ENCODE measurements around the gene ZSCAN1. TPM values are rescaled to one million over a fixed set of nuclear protein-coding genes. Genes with fewer than 3 reads are reported as not detected.

ZSCAN1 gene
- polyA plus RNA-seq, 1 of the 3 experiments (the other 2 are of a cell fraction), result not detected

DNA sequence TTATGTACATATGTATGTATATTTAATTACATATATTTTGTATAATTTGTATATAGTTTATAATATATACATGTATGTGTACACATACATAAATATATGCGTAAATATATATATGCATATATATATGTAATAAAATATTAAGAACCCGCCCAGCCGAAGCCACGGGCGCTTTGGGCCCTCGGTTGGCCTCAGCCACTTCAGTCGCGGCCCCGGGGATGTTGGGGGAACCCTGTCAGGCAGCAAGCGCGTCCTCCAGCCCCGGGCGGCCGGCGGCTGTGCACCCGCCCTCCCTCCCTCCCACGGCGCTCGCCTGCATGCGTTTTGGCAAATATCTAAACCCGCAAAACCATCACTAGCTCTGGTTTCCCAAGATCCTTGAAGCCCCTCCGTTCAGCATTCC, 23.3 kb upstream of the ZSCAN1 start:
- peaks cover 3% of the 10 kb centered on the region; the same call in 1 of the 2 replicates for H3K9me3 ChIP-seq
- TF ChIP-seq JUND (IDR thresholded peaks at IDR 0.05), result no peak
- no peak for TF ChIP-seq MXI1 (IDR thresholded peaks at IDR 0.05; ENCODE audit: low read depth, low read length)
- TF ChIP-seq MEF2A (IDR thresholded peaks at IDR 0.05; ENCODE audit: borderline replicate concordance, low read depth), result no peak
- TF ChIP-seq, protein P1, sequence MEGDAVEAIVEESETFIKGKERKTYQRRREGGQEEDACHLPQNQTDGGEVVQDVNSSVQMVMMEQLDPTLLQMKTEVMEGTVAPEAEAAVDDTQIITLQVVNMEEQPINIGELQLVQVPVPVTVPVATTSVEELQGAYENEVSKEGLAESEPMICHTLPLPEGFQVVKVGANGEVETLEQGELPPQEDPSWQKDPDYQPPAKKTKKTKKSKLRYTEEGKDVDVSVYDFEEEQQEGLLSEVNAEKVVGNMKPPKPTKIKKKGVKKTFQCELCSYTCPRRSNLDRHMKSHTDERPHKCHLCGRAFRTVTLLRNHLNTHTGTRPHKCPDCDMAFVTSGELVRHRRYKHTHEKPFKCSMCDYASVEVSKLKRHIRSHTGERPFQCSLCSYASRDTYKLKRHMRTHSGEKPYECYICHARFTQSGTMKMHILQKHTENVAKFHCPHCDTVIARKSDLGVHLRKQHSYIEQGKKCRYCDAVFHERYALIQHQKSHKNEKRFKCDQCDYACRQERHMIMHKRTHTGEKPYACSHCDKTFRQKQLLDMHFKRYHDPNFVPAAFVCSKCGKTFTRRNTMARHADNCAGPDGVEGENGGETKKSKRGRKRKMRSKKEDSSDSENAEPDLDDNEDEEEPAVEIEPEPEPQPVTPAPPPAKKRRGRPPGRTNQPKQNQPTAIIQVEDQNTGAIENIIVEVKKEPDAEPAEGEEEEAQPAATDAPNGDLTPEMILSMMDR (IDR thresholded peaks at IDR 0.05), result no peak
- TF ChIP-seq CHD2 (IDR thresholded peaks at IDR 0.05; ENCODE audit: low read length, partially characterized antibody), result no peak
- no peak for TF ChIP-seq RFX5 (IDR thresholded peaks at IDR 0.05; ENCODE audit: low read length)
- no peak for TF ChIP-seq NRF1 (IDR thresholded peaks at IDR 0.05; ENCODE audit: low read depth, low read length)
- no peak for TF ChIP-seq GABPA (IDR thresholded peaks at IDR 0.05; ENCODE audit: low read depth)
- TF ChIP-seq, protein P2, sequence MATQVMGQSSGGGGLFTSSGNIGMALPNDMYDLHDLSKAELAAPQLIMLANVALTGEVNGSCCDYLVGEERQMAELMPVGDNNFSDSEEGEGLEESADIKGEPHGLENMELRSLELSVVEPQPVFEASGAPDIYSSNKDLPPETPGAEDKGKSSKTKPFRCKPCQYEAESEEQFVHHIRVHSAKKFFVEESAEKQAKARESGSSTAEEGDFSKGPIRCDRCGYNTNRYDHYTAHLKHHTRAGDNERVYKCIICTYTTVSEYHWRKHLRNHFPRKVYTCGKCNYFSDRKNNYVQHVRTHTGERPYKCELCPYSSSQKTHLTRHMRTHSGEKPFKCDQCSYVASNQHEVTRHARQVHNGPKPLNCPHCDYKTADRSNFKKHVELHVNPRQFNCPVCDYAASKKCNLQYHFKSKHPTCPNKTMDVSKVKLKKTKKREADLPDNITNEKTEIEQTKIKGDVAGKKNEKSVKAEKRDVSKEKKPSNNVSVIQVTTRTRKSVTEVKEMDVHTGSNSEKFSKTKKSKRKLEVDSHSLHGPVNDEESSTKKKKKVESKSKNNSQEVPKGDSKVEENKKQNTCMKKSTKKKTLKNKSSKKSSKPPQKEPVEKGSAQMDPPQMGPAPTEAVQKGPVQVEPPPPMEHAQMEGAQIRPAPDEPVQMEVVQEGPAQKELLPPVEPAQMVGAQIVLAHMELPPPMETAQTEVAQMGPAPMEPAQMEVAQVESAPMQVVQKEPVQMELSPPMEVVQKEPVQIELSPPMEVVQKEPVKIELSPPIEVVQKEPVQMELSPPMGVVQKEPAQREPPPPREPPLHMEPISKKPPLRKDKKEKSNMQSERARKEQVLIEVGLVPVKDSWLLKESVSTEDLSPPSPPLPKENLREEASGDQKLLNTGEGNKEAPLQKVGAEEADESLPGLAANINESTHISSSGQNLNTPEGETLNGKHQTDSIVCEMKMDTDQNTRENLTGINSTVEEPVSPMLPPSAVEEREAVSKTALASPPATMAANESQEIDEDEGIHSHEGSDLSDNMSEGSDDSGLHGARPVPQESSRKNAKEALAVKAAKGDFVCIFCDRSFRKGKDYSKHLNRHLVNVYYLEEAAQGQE (IDR thresholded peaks at IDR 0.05; ENCODE audit: low read depth, low read length), result no peak
- no peak for TF ChIP-seq SIN3A (IDR thresholded peaks at IDR 0.05; ENCODE audit: borderline replicate concordance, low read depth, low read length)
- TF ChIP-seq FOXM1 (IDR thresholded peaks at IDR 0.05; ENCODE audit: low read depth), result no peak
- no peak for TF ChIP-seq FOXJ3 (CRISPR knock-in tag; IDR thresholded peaks at IDR 0.05)
- TF ChIP-seq ELF1 (IDR thresholded peaks at IDR 0.05), result no peak
- no peak for TF ChIP-seq SMC3 (IDR thresholded peaks at IDR 0.05; ENCODE audit: low read depth, low read length)
- TF ChIP-seq POLR2AphosphoS5 (IDR thresholded peaks at IDR 0.05; ENCODE audit: low read depth, low read length), result no peak
- no peak for TF ChIP-seq TAF1 (IDR thresholded peaks at IDR 0.05; ENCODE audit: borderline replicate concordance, low read depth, low read length)
- no peak overlapping the region for H2AFZ ChIP-seq (ENCODE audit: low read depth)
- no peaks in the 10 kb centered on the region for H3F3A ChIP-seq (replicated peaks; ENCODE audit: insufficient read depth)
- WGBS (ENCODE audit: low lambda C conversion rate), result 90% methylated on average over 22 of the region's 22 CpGs
- no peaks in the 10 kb centered on the region for H3K79me2 ChIP-seq (ENCODE audit: insufficient read depth)
- H4K20me1 ChIP-seq (ENCODE audit: insufficient read depth), result no peaks in the 10 kb centered on the region
- CTCF ChIA-PET, result no interaction called here
- H3K36me3 ChIP-seq (replicated peaks in 1 of 2; ENCODE audit: control insufficient read depth in 1 of 2, insufficient read depth in 2 of 2, low read length in 1 of 2), result no peaks in the 10 kb centered on the region
- no peak overlapping the region for H3K4me3 ChIP-seq (ENCODE audit: low read depth in 2 of 2, low read length in 1 of 2)
- no peak overlapping the region for H3K9ac ChIP-seq
- DNase-seq, result no peak
- no peaks in the 10 kb centered on the region for H3K9me2 ChIP-seq
- no peaks in the 10 kb centered on the region for H3K27me3 ChIP-seq (ENCODE audit: insufficient read depth)
- no peak overlapping the region for H3K27ac ChIP-seq (ENCODE audit: low read depth in 2 of 2, low read length in 1 of 2)
- no peak overlapping the region for H3K4me2 ChIP-seq
- H3K4me1 ChIP-seq (ENCODE audit: control insufficient read depth in 1 of 2, insufficient read depth in 2 of 2, low read depth in 1 of 2, low read length in 1 of 2), result no peaks in the 10 kb centered on the region
- POLR2A ChIA-PET, result no interaction called here

All from SK-N-SH (cell line).